GM12878 (cell line): ENCODE data around the gene MEGF6. TPM values are rescaled to one million over a fixed set of nuclear protein-coding genes. Genes with fewer than 3 reads are reported as not detected.

Experiments used
- ATAC-seq: fragments of 200-7000 bp; cut with Tn5 transposase; 3 replicates; pipeline ENCODE4 v1.9.1; 2020; ENCODE audit warnings: mild to moderate bottlenecking, moderate library complexity
- BruUV-seq: library from RNA; stranded (reverse); fragments of 400-500 nt; replicated peaks from 2 replicates; lab custom pipeline; 2021; lab: Mats Ljungman, UMichigan
- CTCF ChIA-PET: fragments of 300-600 bp; sonication (Branson Sonifier 250); formaldehyde crosslinking; extraction: SDS; loops from one replicate; lab custom pipeline; 2021; ENCODE audit warnings: inconsistent platforms; lab: Yijun Ruan, JAX
- POLR2A ChIA-PET: fragments of 350-600 bp; formaldehyde crosslinking; extraction: SDS; loops from one replicate; lab custom pipeline; 2021; ENCODE audit warnings: inconsistent platforms; lab: Charles Lee
- RAD21 ChIA-PET: fragments of 300-600 bp; sonication (Branson Sonifier 250); formaldehyde crosslinking; loops from one replicate; lab custom pipeline; 2023; ENCODE audit warnings: antibody characterized with exemption; ENCODE audit not compliant: unreplicated experiment; lab: Charles Lee
- SMC1A ChIA-PET: fragments of 300-600 bp; sonication (Branson Sonifier 250); formaldehyde crosslinking; loops from one replicate; lab custom pipeline; 2023; ENCODE audit not compliant: unreplicated experiment, uncharacterized antibody; lab: Charles Lee
- DNase-seq: peaks from one replicate; pipeline ENCODE4 v3.0.0-alpha.2; 2011; ENCODE audit warnings: low read depth, low spot score
- FAIRE-seq: peaks from 3 replicates; lab custom pipeline; 2011; peaks lifted over from hg19 to GRCh38; lab: Jason Lieb, UNC
- H2AFZ ChIP-seq: 2 replicates; pipeline ENCODE4 v1.6.0; 2011; ENCODE audit warnings: low read depth, low read length, control low read depth; ENCODE audit not compliant: control insufficient read depth
- H3K27ac ChIP-seq: 2 replicates; pipeline ENCODE4 v1.5.1; 2011; ENCODE audit warnings: control low read depth; ENCODE audit not compliant: control insufficient read depth, insufficient read depth
- H3K27me3 ChIP-seq, 2 experiments: replicated peaks in 1 of 2; 2 replicates each; pipeline versions ENCODE4 v1.6.0 to v1.6.1; 2011; ENCODE audit warnings: low read length in 1 of 2; ENCODE audit not compliant: control insufficient read depth in 2 of 2, insufficient read depth in 2 of 2
- H3K36me3 ChIP-seq, 2 experiments: 2 replicates each; pipeline ENCODE4 v1.5.1; 2011; ENCODE audit warnings: low read length in 1 of 2; ENCODE audit not compliant: control insufficient read depth in 2 of 2, insufficient read depth in 2 of 2
- H3K4me1 ChIP-seq: 2 replicates; pipeline ENCODE4 v1.6.1; 2011; ENCODE audit warnings: mild to moderate bottlenecking, low read length, moderate library complexity, mixed read lengths; ENCODE audit not compliant: control insufficient read depth, insufficient read depth
- H3K4me2 ChIP-seq: 2 replicates; pipeline ENCODE4 v1.6.0; 2011; ENCODE audit warnings: control low read depth; ENCODE audit not compliant: control insufficient read depth, insufficient read depth
- H3K4me3 ChIP-seq: fragments of 200-600 bp; sonication (generic); 2 replicates; pipeline ENCODE4 v1.5.1; 2016
- H3K79me2 ChIP-seq: 2 replicates; pipeline ENCODE4 v1.6.0; 2011; ENCODE audit warnings: low read length; ENCODE audit not compliant: control insufficient read depth, insufficient read depth
- H3K9ac ChIP-seq: 2 replicates; pipeline ENCODE4 v1.8.0; 2011; ENCODE audit warnings: low read length, control low read depth, mixed read lengths; ENCODE audit not compliant: control insufficient read depth, insufficient read depth
- H3K9me3 ChIP-seq: replicated peaks from 3 replicates; pipeline ENCODE4 v1.5.1; 2011; ENCODE audit warnings: mild to moderate bottlenecking, low read length; ENCODE audit not compliant: control insufficient read depth, insufficient read depth
- H4K20me1 ChIP-seq: 2 replicates; pipeline ENCODE4 v1.6.0; 2011; ENCODE audit not compliant: control insufficient read depth, insufficient read depth
- FOXK2 ChIP-seq: fragments of 450-650 bp; IDR thresholded peaks from 2 replicates; pipeline ENCODE4 v1.6.1; 2017; ENCODE audit warnings: mild to moderate bottlenecking, moderate library complexity
- KLF5 ChIP-seq: fragments of 450-650 bp; IDR thresholded peaks from 2 replicates; pipeline ENCODE4 v1.6.1; 2014; ENCODE audit warnings: mild to moderate bottlenecking; ENCODE audit not compliant: partially characterized antibody
- MTA3 ChIP-seq: IDR thresholded peaks from 2 replicates; pipeline ENCODE4 v1.6.1; 2012; ENCODE audit warnings: low read length, inconsistent platforms, borderline replicate concordance
- NR2C2 ChIP-seq: IDR thresholded peaks from 2 replicates; pipeline ENCODE4 v1.6.1; 2011; ENCODE audit warnings: borderline replicate concordance, low read depth; ENCODE audit not compliant: control insufficient read depth, insufficient read length
- WGBS: methylation state at CpG from one replicate; pipeline ENCODE4 v1.1.6; 2016; ENCODE audit warnings: low lambda C conversion rate; ENCODE audit not compliant: insufficient replicate concordance, insufficient coverage; ENCODE audit errors: missing lambda C conversion rate; 5-methylcytosine and 5-hydroxymethylcytosine counted together
- in situ Hi-C: fragments of 300-500 bp; cut with MboI; formaldehyde crosslinking; loops from 9 replicates; pipeline ENCODE4 v1.14.3; 2018; ENCODE audit warnings: mixed read lengths
- intact Hi-C: fragments of 100-400 bp; cut with micrococcal nuclease; formaldehyde crosslinking; loops from one replicate; pipeline ENCODE4 v1.14.2; 2022; ENCODE audit not compliant: unreplicated experiment
- polyA plus RNA-seq, 11 experiments: library from polyadenylated mRNA; depleted of rRNA in 4 of 11; unstranded in 6 of 11; stranded (reverse) in 5 of 11; fragments of >200 nt; fragmentation: Nextera tagmentation in 4 of 11; fragmentation: Illumina TruSeq in 1 of 11; extraction: Ambion mirVana in 4 of 11; extraction: Trizol in 1 of 11; gene quantifications; 1 replicate in 1 of 11; 2 replicates in 10 of 11; pipeline versions ENCODE4 v1.2.1 to v1.2.3, GENCODE V29; 2011 to 2016; ENCODE audit warnings: inconsistent platforms in 2 of 11, missing spikeins in 2 of 11, low read depth in 1 of 11
- total RNA-seq, 4 experiments: library from RNA; depleted of rRNA in 3 of 4; stranded (reverse); fragments of >200 nt in 3 of 4; fragmentation: Illumina TruSeq in 1 of 4; extraction: Trizol in 1 of 4; gene quantifications; 2 replicates each; pipeline versions ENCODE4 v1.2.1 to v1.2.3, GENCODE V29; 2013 to 2021
- TF ChIP-seq, protein P1 (sequence below): fragments of 450-650 bp; IDR thresholded peaks from 2 replicates; pipeline ENCODE4 v1.6.1; 2016; ENCODE audit warnings: mild to moderate bottlenecking
- TF ChIP-seq, protein P2 (sequence below): fragments of 450-650 bp; formaldehyde crosslinking; IDR thresholded peaks from 2 replicates; pipeline ENCODE4 v1.4.0; 2022; ENCODE audit warnings: mild to moderate bottlenecking, moderate library complexity
- TF ChIP-seq, protein P3 (sequence below): IDR thresholded peaks from 2 replicates; pipeline ENCODE4 v1.6.1; 2012; ENCODE audit warnings: improper control_type of control experiment, low read depth, low read length; ENCODE audit not compliant: insufficient replicate concordance

MEGF6 gene
- total and polyA plus RNA-seq, 10 of the 15 experiments (the other 5 are each of a cell fraction or from before 2014, with no cell fraction given): 0.03 to 0.41 TPM; not detected in 8

DNA sequence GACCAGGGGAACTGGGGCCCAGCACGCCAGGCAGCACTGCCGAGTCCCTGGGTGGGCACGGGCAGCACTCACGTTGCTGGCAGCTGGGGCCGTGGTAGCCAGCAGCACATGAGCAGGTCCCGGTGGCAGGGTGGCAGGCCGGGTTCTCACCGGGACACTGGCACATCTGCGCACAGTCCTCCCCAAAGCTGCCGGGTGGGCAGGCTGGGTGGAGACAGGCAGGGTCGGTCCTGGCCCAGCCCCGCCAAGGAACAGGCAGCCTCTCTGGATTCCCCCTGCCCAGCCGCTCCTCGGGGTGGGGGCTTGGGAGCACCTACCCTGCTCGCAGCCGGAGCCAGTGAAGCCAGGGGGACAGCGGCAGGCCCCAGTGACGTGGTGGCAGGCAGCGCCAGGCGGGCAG, 114.4 kb downstream of the MEGF6 start:
- POLR2A ChIA-PET: no interaction called here
- no TSS peak for BruUV-seq
- Histone ChIP-seq H3K27me3 (no peaks in the 10 kb centered on the region), H3K4me1 (no peaks in the 10 kb centered on the region), H3K9me3 (no peaks in the 10 kb centered on the region), H2AFZ (no peak overlapping the region), H3K79me2 (no peaks in the 10 kb centered on the region), H3K27ac (no peak overlapping the region), H3K9ac (no peak overlapping the region), H3K4me2 (no peak overlapping the region), H4K20me1 (no peaks in the 10 kb centered on the region), H3K36me3 (no peaks in the 10 kb centered on the region), H3K4me3 (no peak overlapping the region)
- SMC1A ChIA-PET: no interaction called here
- intact Hi-C loops: no loop called here
- RAD21 ChIA-PET: no interaction called here
- 42% methylated on average over 20 of the region's 20 CpGs for WGBS
- ATAC-seq: no peak
- in situ Hi-C loops: no loop called here
- TF ChIP-seq, protein P1, sequence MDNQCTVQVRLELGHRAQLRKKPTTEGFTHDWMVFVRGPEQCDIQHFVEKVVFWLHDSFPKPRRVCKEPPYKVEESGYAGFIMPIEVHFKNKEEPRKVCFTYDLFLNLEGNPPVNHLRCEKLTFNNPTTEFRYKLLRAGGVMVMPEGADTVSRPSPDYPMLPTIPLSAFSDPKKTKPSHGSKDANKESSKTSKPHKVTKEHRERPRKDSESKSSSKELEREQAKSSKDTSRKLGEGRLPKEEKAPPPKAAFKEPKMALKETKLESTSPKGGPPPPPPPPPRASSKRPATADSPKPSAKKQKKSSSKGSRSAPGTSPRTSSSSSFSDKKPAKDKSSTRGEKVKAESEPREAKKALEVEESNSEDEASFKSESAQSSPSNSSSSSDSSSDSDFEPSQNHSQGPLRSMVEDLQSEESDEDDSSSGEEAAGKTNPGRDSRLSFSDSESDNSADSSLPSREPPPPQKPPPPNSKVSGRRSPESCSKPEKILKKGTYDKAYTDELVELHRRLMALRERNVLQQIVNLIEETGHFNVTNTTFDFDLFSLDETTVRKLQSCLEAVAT: no peak
- TF ChIP-seq, protein P2, sequence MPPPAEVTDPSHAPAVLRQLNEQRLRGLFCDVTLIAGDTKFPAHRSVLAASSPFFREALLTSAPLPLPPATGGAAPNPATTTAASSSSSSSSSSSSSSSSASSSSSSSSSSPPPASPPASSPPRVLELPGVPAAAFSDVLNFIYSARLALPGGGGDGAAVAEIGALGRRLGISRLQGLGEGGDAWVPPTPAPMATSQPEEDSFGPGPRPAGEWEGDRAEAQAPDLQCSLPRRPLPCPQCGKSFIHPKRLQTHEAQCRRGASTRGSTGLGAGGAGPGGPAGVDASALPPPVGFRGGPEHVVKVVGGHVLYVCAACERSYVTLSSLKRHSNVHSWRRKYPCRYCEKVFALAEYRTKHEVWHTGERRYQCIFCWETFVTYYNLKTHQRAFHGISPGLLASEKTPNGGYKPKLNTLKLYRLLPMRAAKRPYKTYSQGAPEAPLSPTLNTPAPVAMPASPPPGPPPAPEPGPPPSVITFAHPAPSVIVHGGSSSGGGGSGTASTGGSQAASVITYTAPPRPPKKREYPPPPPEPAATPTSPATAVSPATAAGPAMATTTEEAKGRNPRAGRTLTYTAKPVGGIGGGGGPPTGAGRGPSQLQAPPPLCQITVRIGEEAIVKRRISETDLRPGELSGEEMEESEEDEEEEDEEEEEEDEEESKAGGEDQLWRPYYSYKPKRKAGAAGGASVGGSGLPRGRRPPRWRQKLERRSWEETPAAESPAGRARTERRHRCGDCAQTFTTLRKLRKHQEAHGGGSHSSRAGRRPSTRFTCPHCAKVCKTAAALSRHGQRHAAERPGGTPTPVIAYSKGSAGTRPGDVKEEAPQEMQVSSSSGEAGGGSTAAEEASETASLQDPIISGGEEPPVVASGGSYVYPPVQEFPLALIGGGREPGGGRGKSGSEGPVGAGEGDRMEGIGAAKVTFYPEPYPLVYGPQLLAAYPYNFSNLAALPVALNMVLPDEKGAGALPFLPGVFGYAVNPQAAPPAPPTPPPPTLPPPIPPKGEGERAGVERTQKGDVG (CRISPR knock-in tag): no peak
- no peak for TF ChIP-seq NR2C2
- TF ChIP-seq FOXK2: no peak
- TF ChIP-seq KLF5: no peak
- no peak for TF ChIP-seq MTA3
- TF ChIP-seq, protein P3, sequence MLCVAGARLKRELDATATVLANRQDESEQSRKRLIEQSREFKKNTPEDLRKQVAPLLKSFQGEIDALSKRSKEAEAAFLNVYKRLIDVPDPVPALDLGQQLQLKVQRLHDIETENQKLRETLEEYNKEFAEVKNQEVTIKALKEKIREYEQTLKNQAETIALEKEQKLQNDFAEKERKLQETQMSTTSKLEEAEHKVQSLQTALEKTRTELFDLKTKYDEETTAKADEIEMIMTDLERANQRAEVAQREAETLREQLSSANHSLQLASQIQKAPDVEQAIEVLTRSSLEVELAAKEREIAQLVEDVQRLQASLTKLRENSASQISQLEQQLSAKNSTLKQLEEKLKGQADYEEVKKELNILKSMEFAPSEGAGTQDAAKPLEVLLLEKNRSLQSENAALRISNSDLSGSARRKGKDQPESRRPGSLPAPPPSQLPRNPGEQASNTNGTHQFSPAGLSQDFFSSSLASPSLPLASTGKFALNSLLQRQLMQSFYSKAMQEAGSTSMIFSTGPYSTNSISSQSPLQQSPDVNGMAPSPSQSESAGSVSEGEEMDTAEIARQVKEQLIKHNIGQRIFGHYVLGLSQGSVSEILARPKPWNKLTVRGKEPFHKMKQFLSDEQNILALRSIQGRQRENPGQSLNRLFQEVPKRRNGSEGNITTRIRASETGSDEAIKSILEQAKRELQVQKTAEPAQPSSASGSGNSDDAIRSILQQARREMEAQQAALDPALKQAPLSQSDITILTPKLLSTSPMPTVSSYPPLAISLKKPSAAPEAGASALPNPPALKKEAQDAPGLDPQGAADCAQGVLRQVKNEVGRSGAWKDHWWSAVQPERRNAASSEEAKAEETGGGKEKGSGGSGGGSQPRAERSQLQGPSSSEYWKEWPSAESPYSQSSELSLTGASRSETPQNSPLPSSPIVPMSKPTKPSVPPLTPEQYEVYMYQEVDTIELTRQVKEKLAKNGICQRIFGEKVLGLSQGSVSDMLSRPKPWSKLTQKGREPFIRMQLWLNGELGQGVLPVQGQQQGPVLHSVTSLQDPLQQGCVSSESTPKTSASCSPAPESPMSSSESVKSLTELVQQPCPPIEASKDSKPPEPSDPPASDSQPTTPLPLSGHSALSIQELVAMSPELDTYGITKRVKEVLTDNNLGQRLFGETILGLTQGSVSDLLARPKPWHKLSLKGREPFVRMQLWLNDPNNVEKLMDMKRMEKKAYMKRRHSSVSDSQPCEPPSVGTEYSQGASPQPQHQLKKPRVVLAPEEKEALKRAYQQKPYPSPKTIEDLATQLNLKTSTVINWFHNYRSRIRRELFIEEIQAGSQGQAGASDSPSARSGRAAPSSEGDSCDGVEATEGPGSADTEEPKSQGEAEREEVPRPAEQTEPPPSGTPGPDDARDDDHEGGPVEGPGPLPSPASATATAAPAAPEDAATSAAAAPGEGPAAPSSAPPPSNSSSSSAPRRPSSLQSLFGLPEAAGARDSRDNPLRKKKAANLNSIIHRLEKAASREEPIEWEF: no peak
- CTCF ChIA-PET: no interaction called here
- DNase-seq: no peak
- FAIRE-seq: no peak
